ENCODE results near the gene HECTD3.

Gene HECTD3

DNA sequence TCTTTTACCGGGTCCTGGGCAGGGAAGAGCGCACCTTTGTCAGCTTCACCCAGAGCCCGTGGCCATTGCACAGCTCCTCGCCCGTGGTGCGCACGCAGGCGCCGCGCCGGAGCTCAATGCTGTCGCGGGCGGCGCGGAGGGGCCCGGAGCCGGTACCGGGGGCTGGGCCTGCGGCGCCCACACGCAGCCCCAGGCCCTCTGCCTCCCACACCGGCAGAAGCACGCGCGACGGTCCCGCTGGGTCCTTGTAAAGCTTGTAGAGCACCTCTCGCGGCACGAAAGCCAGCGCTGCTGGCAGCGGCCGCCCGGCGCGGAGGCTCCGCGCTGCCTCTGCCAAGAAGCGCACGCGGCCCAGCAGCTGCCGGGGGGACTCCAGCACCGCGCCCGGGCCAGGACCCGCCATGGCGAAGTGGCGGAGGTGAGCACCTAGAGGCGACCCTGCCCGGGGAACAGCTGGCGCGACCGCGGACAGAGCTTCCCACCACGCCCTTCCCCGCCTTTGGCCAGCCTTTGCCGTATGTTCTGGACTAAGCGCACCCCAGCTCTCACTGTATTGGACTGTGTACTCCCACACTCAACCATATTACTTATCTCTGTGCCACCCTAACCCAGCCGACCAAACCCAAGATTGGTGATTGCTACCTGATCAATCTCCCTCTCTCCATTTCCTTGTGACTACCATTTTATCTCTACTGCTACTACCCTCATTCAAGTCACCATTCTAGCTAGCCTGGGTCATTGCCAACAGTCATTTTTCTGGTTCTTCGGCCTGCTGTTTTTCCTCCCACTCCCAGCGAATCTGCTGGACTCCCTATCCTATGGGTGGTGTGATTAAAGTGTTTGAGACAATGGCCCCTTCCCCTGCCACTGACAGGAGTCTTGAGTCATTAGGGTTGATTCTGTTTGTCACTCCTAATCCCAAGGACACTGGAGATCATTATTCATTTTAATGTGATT is at the start of gene HECTD3:
TSS of gene HECTD3 (minus strand) at position 470 of the 957 bp plus-strand sequence. CDS start at position 403, 67 bp downstream.
- DNase-seq: peak; percentile 77

DNA sequence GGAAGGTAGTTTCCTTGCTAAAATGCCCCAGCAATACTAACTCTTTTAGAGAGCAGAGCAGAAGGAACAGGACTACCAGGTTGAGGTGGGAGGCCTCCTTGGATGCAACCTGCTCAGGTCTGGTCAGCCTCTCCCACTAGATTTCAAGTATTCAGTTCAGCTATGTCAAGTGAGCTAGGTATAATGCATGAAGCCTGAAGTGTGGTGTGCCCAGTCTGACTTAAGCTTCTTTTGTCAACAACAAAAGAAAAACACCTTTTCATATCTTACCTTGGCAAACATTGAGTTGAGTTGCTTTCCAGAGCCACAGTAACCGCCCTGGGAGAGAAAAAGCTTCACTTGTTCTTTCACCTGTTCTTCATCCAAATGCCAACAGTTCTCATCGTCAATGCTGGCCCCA is 48.7 kb upstream of the HECTD3 start:
- no peak for DNase-seq

DNA sequence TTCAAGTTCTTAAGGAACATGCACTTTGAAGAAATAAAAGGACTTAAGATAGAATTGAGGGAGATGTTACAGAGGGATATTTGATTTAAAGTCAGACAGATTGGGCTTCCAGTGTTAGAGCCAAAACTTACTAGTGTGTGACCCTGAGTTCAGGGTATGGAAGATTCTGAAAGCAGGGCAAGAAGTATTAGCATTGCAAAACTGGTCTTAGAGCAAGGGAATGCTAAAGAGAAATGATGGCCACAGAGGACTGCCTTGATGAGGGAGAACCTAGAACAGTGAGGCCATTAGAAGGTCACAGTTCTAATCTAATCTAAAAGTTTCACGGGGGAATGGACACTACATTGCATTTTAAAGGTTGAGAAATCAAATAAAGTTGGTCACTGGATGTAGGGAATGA is 46.4 kb upstream of the HECTD3 start:
- no peak for DNase-seq

DNA sequence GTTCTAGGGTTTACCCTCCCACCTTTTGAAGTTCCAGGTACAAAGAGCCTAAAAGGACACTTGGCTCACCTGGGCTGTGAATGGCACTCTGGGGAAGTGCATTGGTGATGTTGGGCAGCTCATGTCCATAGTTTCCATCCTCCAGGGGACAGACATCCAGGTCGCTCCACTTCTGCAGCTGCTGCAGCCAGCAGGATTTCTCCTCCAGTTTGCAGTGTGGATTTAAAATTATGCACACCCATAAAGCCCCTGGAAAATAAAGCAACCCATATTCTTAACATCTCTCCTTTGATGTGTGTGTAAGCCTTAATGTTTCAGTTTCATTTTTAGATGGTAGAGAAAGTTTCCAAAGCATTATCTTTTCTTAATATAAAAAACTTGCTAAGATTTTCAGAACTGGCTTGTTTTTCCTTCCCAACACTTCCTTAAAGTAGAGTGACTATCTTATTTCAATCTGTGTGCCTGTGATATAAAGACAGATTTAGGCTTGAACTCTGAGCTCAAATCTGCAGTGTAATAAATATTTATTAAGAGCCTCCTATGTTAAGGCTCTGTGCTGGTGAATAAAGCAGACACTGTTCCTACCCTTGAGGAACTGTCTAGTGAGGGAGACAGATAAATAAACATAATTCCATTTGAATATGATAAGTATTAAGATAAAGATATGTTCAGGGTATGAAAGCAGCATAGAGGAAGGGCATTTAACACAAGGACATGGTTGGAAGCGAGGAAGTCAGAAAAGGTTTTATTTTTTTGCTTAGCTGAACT is 40.1 kb upstream of the HECTD3 start:
- DNase-seq: no peak

GRCh38 chr1:45047032-45047431 is 35.9 kb upstream of the HECTD3 start:
- DNase-seq: no peak

DNA sequence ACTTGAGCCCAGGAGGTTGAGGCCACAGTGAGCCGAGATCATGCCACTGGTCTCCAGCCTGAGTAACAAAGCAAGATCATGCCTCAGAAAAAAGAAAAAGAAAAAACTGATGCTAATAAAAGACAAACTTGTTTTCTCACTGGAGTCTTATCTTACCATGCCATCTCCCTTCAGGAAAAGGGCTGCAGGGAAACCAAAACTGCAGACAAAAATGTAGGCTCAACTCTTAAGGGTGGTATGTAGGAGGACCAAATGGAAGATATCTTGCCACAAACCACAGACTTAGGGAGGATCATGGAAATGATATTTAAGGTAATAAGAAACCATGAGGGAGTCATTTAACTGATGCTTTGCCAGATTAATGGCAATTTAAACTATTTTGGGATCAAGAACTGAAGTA is 33.8 kb upstream of the HECTD3 start:
- DNase-seq: no peak

DNA sequence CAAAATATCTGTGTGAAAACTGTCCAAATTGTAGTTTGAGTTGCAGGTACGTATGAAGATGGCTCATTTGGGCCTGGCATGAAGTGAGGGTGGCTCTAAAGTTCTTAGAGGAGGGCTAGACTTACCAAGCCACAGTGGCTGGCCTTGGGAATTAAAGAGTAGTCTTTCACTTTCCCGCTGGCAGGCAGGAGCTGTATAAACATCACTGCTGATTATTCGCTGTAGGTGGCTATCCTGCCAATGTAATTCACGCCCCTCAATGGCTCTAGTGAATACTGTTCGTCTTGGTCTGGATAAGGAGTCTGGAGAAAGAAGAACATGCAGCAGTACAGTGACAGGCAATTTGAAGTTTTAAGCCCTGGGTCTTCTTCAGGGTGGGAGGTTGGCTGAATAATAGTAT is 32.0 kb upstream of the HECTD3 start:
- DNase-seq: no peak

DNA sequence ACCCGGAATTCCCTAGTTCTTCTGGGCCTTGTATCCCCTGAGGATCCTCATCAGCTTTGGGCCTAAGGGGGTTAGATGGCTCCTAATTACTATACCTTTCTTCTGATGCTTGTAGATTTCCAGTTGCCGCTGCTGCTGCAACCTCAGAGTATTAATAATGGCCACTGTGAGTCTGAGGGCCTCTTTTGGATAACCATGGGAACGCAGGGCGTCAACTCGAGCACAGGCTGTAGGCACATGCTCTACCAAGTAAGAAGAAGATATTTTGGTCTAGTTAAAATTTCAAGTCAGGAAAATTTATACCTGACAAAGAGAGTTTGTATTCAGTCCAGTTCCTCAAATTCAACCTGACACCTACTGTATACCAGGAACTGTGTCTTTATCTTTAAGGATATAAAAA is 29.2 kb upstream of the HECTD3 start:
- DNase-seq: no peak

DNA sequence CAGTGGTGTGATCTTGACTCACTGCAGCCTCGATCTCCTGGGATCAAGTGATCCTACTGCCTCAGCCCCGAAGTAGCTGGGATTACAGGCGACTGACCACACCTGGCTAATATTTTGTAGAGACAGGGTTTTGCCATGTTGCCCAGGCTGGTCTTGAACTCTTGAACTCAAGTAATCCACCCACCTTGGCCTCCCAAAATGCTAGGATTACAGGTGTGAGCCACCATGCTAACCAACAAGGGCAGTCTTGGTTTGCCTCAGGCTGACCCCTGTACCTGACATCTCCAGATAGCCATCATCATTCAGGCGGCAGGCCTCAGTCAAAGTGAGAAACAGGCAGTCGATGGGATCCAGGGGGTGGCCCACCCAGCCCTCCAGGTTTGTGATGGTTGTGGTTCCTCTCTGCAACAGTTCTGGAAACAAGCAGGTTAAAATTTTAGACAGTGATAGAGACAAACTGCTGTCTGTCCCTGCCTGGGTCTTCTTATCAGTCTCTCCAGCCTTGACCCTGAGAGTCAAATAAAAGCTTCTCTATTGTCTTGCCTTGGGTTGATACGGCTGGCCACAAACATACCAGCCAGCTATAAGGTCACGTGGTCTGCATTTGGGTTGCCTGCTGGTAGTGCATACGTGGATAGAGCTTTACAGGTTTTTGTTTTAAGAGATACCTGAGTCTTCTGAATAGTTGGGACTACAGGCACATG is 27.7 kb upstream of the HECTD3 start:
- no peak for DNase-seq

DNA sequence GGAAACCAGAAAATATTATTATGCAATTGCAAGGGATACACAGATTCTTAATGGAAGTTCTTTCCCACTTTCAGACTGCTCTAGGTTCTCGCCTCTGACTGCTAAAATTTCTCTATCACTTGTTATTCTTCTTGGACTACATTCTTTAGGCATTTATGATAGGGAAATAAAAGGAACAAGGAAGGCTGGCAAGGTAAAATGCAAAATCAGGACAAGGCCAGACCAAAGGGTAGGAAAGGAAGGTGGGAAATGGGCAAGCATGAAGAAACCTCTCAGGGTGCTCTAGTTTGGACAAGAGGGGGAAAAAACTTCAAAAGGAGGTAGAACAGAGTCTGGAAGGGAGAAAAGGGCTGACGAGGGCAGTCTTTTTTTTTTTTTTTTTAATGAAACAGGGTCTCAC is 27.1 kb upstream of the HECTD3 start:
- no peak for DNase-seq

GRCh38 chr1:45037456-45037855 is 26.3 kb upstream of the HECTD3 start:
- DNase-seq: no peak

DNA sequence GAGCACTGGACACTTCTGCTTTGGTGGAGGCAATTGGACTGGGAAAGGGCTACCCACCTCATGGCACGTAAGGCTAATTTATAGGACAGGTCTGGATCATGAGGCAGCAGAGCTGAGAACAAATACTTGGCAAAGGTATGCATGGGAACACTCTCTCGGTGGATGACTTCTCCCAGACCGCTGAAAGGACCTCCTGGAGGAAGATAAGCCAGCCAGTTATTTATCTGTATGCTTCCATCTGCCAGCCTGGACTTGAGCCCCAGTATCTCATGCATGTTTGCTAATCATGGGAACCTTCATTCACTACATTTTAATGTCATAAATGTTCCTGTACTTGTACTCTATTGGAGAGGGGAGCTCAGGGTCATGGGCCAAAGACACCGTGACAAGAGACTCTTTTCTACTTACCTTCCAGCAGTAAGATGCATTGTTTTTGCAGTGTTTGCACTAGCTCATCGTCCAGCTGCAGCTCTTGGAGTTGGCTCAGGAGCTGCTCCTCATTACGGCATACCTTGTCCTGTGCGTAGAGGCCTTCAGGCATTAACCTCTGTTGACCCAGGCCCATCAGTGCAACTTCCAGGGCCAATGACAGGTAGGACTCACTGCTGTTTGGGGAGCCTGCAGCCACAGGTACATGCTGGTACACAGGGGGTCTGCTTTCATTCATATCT is 24.6 kb upstream of the HECTD3 start:
- DNase-seq: no peak

DNA sequence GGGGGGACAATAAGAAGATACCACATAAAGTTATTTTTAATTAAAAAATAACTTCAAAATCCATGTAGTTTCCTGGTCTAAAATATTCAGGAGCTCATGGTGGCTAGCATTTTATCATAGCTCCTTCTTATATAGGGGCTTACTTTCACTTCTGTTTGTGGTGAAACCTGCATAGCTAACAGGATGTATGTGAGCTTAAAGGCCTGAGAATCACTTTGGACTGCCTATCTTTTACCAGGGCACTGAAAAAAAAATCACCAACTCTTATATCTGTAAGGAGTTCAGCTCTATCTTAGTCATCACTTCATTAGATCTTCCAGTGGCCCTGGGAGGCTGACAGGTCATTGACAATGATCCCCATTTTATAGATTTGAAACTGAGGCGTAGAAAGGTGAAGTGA is 22.2 kb upstream of the HECTD3 start:
- DNase-seq: no peak

DNA sequence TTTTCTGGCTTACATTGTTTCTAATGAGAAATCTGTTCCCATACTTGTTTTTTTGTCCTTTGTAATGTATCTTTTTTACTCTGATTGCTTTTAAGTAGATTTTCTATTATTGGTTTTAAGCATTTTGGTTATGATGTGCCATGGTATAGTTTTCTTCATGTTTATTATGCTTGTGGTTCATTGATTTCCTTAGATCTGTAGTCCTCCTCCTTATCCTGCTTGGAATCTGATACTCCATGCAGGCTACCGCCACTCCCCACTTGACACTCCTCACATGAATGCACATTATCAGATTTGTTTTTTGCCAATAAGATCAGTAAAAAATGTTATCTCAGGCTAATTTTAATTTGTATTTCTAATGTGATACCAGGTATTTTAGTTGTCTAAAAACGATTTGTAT is 21.7 kb upstream of the HECTD3 start:
- DNase-seq: no peak

DNA sequence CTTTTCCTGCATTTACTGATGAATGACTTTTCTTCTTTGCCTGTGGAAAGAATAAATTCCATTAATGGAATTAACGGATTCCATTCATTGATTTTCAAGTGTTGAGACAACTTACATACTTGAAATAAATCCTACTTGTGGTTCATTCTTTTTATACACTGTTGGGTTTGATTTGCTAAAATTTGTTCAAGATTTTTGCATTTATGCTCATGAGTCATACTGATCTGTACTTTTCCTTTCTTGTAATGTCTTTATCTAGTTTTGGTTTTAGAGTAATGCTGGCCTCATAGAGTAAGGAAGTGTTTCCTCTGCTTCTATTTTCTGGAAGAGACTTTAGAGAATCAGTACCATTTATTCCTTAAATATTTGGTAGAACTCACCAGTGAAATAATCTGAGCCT is 15.3 kb upstream of the HECTD3 start:
- no peak for DNase-seq

GRCh38 chr1:45023663-45024062 is 12.5 kb upstream of the HECTD3 start:
- no peak for DNase-seq

DNA sequence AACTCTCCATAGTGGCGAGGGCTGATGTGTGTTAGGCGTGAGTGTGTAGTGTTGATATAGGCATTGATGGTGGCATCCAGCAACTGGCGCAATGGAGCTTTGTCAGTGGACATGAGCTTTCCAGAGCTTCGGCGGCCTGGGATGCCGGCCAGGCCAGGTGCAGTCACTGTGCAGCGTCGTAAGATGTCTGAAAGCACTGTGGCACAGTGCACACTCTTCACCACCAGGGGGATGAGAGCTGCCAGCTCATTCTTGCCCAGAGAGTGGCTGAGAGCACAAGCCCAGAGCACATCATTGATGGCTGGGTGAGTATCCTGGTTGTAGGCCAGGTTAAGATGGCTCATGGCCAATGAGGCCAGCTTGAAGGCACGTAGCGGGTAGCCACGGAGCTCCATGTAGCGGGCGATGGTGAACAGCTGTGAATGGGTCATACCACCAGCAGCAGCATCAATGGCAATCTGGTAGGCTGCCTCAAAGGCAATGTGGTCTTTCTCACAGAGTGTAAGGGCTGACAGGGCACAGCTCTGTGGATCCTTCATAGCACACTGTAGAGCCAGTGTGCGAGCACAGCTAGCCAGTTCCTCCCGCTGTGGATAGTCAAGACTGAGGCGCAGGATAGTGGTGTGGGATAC is 7.6 kb upstream of the HECTD3 start:
- DNase-seq: peak; percentile 74

- DNase-seq: no peak
Observed at GRCh38 chr1:45016767-45017166, 5.6 kb upstream of the HECTD3 start.

GRCh38 chr1:45016090-45016697 is 5.1 kb upstream of the HECTD3 start:
- no peak for DNase-seq

GRCh38 chr1:45015683-45016082 is 4.6 kb upstream of the HECTD3 start:
- no peak for DNase-seq

- peak; percentile 85 for DNase-seq
Observed at GRCh38 chr1:45014321-45015028, 3.4 kb upstream of the HECTD3 start.
